ENCODE data around the gene FAM193B. TPM values are rescaled to one million over a fixed set of nuclear protein-coding genes. Genes with fewer than 3 reads are reported as not detected.

Gene FAM193B
- total RNA-seq, 4 donors from 2014 or later, result 16.5 to 117 (median 39.4) TPM

GRCh38 chr5:177508221-177508611, 46.1 kb downstream of the FAM193B start:
- no peak overlapping the region for H3K27ac ChIP-seq
- no peak for TF ChIP-seq POLR2A (IDR thresholded peaks at IDR 0.05)
- TF ChIP-seq CTCF (IDR thresholded peaks at IDR 0.05), result no peak
- no peak overlapping the region for H3K4me3 ChIP-seq
- DNase-seq, result no peak
- intact Hi-C loops (cut with DNase I; ENCODE audit: low total_unique reads), result no loop called here
- H3K36me3 ChIP-seq, result no peaks in the 10 kb centered on the region
- no peaks in the 10 kb centered on the region for H3K9me3 ChIP-seq
- no peaks in the 10 kb centered on the region for H3K4me1 ChIP-seq
- no peaks in the 10 kb centered on the region for H3K27me3 ChIP-seq

GRCh38 chr5:177507596-177508220, 46.7 kb downstream of the FAM193B start:
- Histone ChIP-seq H3K36me3 (no peaks in the 10 kb centered on the region), H3K27me3 (no peaks in the 10 kb centered on the region), H3K27ac (no peak overlapping the region), H3K9me3 (no peaks in the 10 kb centered on the region), H3K4me3 (no peak overlapping the region), H3K4me1 (no peaks in the 10 kb centered on the region)
- DNase-seq, result no peak
- no peak for TF ChIP-seq CTCF (IDR thresholded peaks at IDR 0.05)
- no peak for TF ChIP-seq POLR2A (IDR thresholded peaks at IDR 0.05)
- intact Hi-C loops (cut with DNase I; ENCODE audit: low total_unique reads), result no loop called here

DNA sequence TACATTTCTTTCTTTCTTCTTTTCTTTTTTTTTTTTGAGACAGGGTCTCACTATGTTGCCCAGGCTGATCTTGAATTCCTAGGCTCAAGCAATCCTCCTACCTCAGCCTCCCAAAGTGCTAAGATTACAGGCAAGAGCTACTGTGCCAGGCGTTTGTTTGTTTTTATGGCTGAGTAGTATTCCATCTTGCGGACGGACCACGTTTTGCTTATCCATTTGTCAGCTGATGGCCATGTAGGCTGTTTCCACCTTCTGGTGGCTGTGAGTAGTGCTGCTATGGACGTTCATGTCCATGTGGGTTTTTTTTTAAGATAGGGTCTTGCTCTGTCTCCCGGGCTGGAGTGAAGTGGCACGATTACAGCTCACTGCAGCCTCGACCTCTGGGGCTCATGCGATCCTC, 47.2 kb downstream of the FAM193B start:
- intact Hi-C loops (cut with DNase I; ENCODE audit: low total_unique reads), result no loop called here
- Histone ChIP-seq H3K4me1 (no peaks in the 10 kb centered on the region), H3K27me3 (no peaks in the 10 kb centered on the region), H3K4me3 (no peak overlapping the region), H3K9me3 (no peaks in the 10 kb centered on the region), H3K36me3 (no peaks in the 10 kb centered on the region), H3K27ac (no peak overlapping the region)
- TF ChIP-seq POLR2A (IDR thresholded peaks at IDR 0.05) (no peak), CTCF (IDR thresholded peaks at IDR 0.05) (no peak)
- DNase-seq, result no peak

GRCh38 chr5:177505075-177505474, 49.3 kb downstream of the FAM193B start:
- H3K36me3 ChIP-seq, result no peaks in the 10 kb centered on the region
- no peak for DNase-seq
- no peak overlapping the region for H3K27ac ChIP-seq
- TF ChIP-seq CTCF (IDR thresholded peaks at IDR 0.05) (no peak), POLR2A (IDR thresholded peaks at IDR 0.05) (no peak)
- no peaks in the 10 kb centered on the region for H3K4me1 ChIP-seq
- no peaks in the 10 kb centered on the region for H3K27me3 ChIP-seq
- no peak overlapping the region for H3K4me3 ChIP-seq
- no peaks in the 10 kb centered on the region for H3K9me3 ChIP-seq
- intact Hi-C loops (cut with DNase I; ENCODE audit: low total_unique reads), result no loop called here

DNA sequence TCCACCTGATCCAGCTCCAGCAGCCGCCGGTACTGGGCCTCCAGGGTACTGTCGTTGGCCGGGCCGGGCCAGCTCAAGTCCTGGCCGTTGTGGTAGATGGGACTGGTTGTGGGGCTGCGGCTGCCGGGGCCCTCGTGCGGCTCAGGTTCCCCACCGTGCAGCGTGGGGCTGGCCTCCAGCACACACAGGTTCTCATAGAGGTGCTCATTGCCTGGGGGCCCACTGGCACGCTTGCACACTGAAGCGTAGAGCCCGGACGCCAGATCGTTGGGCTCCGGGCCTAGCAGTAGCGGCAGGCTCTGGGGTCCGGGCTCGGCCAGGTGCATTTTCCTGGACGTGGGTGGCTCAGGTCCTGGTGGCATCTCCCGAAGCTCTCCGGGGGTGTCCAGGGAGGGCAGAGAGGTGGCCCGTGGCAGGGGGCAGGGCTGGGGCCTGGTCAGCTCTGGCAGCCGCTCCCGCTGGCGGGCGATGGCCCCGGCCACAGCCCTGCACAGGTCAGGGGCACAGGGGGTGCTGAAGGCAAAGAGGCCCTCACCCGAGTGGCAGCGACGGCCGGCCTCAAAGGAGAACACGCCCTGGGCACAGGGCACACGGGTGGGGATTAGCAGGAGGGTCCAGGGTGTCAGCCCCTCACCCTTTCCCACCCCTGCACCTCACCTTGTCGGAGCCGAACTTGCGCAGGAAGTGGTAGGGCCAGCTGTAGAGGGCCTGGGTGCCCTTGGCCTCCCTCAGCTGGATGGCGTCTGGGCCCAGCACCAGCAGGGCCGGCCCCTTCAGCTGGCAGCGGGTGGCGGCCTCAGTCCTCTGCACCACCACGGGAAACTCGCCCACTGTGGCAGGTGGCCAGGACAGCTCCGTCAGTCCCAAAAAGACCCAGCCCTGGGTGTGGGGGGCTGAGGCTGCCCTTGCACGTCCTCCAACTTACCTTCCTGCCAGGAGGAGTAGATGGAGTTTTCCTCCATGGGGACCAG, 50.0 kb downstream of the FAM193B start:
- H3K4me3 ChIP-seq, result no peak overlapping the region
- H3K36me3 ChIP-seq, result no peaks in the 10 kb centered on the region
- no peaks in the 10 kb centered on the region for H3K9me3 ChIP-seq
- H3K4me1 ChIP-seq, result no peaks in the 10 kb centered on the region
- H3K27me3 ChIP-seq, result no peaks in the 10 kb centered on the region
- no peak for DNase-seq
- TF ChIP-seq POLR2A (IDR thresholded peaks at IDR 0.05), result no peak
- no peak for TF ChIP-seq CTCF (IDR thresholded peaks at IDR 0.05)
- intact Hi-C loops (cut with DNase I; ENCODE audit: low total_unique reads), result loop anchor here (5.0 kb wide), 2 partner anchors 97 to 117 kb away; partner anchors contain the start of gene F12
- no peak overlapping the region for H3K27ac ChIP-seq

Measured in uterus (tissue), 4 donors.